Measurements from ENCODE around the gene E2F3. TPM values are rescaled to one million over a fixed set of nuclear protein-coding genes. Genes with fewer than 3 reads are reported as not detected.

Gene E2F3
- total RNA-seq, 1 donor from 2014 or later = 20.4 TPM

DNA sequence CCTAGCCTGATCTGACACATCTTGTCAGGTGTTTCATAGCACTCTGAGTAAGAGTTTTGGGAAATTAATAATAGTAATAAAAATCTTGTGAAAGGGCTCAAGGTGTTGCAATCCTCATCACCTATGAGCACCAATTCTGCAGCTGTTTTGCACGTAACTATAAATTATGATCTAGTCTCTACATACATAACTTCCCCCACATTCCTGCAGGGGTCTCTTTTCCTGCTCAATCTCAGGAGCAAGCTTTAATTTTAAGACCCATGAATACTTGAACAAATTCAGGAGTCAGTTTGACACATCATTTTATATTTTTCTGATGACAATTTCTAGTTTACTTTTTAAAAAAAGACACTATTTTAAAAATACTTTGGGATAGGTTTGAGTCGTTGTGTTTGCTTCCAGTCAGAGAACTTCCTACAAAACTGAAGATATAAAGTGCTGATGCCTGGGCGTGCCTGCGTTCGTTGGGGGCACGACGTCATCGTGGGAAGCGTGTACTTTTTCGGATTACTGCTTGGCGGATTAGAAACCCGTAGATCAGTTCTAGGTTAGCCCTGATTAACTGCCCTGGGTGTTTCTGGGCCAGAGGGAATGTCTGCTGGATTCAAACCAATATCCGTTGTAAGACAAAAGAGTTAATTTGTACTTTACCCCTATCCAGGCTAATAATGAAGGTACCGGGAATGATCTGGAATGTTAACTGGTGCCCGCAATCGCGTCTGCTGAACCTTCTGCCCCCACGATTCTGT is 1.0 kb upstream of the E2F3 start:
- Mint-ChIP-seq H3K4me3 (ENCODE audit: unreplicated experiment) (peak overlapping the region; percentile 91), H3K9me3 (ENCODE audit: unreplicated experiment) (no peaks in the 10 kb centered on the region), H3K4me1 (ENCODE audit: unreplicated experiment) (peaks cover 11% of the 10 kb centered on the region), H3K27me3 (ENCODE audit: unreplicated experiment) (peaks cover 15% of the 10 kb centered on the region), H3K27ac (ENCODE audit: unreplicated experiment) (peak overlapping the region; percentile 44), H3K36me3 (ENCODE audit: low read depth, unreplicated experiment) (peaks cover 3% of the 10 kb centered on the region)
- TF ChIP-seq, protein P1, sequence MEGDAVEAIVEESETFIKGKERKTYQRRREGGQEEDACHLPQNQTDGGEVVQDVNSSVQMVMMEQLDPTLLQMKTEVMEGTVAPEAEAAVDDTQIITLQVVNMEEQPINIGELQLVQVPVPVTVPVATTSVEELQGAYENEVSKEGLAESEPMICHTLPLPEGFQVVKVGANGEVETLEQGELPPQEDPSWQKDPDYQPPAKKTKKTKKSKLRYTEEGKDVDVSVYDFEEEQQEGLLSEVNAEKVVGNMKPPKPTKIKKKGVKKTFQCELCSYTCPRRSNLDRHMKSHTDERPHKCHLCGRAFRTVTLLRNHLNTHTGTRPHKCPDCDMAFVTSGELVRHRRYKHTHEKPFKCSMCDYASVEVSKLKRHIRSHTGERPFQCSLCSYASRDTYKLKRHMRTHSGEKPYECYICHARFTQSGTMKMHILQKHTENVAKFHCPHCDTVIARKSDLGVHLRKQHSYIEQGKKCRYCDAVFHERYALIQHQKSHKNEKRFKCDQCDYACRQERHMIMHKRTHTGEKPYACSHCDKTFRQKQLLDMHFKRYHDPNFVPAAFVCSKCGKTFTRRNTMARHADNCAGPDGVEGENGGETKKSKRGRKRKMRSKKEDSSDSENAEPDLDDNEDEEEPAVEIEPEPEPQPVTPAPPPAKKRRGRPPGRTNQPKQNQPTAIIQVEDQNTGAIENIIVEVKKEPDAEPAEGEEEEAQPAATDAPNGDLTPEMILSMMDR (IDR thresholded peaks at IDR 0.05; ENCODE audit: unreplicated experiment) = peak; percentile 42
- peak; percentile 21 for DNase-seq (ENCODE audit: low spot score)

DNA sequence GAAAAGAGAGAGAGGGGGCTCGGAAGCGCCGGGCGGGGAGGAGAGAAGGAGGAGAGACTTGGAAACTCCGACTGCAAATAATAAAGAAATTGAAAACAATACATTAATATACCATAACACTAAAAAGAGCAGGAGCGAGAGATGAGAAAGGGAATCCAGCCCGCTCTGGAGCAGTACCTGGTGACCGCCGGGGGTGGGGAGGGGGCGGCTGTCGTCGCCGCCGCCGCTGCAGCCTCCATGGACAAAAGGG is 338 bp downstream of the E2F3 start:
- Mint-ChIP-seq H3K27ac (ENCODE audit: unreplicated experiment) (peak overlapping the region; percentile 84), H3K36me3 (ENCODE audit: low read depth, unreplicated experiment) (peaks cover 3% of the 10 kb centered on the region), H3K4me3 (ENCODE audit: unreplicated experiment) (peak overlapping the region; percentile 91), H3K4me1 (ENCODE audit: unreplicated experiment) (peaks cover 13% of the 10 kb centered on the region), H3K9me3 (ENCODE audit: unreplicated experiment) (no peaks in the 10 kb centered on the region), H3K27me3 (ENCODE audit: unreplicated experiment) (peaks cover 15% of the 10 kb centered on the region)
- DNase-seq (ENCODE audit: low spot score) = no peak
- TF ChIP-seq, protein P1 (IDR thresholded peaks at IDR 0.05; ENCODE audit: unreplicated experiment) = no peak

DNA sequence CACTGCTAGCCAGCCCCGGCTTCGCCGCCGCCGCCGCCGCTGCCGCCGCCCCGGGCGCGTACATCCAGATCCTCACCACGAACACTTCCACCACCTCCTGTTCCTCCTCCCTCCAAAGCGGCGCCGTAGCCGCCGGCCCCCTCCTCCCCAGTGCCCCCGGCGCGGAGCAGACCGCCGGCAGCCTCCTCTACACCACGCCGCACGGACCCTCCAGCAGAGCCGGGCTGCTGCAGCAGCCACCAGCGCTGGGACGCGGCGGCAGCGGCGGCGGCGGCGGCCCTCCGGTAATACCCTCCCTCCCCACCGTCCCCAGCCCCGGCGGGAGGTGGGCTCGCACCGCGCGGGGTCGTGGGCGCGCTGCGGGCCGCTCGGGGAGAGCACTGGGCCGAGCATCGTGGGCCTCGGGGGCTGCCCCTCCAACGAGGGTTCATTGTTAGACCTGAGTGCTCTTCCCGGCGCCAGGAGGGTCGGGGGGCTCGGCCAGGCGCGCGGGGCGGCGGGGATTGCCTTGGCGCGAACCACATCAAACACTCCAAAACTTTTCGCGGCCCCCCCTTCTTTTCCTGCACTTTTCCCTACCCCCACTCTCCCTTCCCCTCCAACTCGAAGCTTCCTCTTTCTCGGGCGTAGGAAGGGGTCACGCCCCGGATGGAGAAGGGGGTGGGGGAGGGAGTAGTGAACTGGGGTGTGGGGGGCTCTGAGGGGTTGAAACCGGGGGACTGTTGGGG is 827 bp downstream of the E2F3 start:
- Mint-ChIP-seq H3K27ac (ENCODE audit: unreplicated experiment) (no peak overlapping the region), H3K4me3 (ENCODE audit: unreplicated experiment) (peak overlapping the region; percentile 91), H3K36me3 (ENCODE audit: low read depth, unreplicated experiment) (peaks cover 3% of the 10 kb centered on the region), H3K9me3 (ENCODE audit: unreplicated experiment) (no peaks in the 10 kb centered on the region), H3K27me3 (ENCODE audit: unreplicated experiment) (peaks cover 15% of the 10 kb centered on the region), H3K4me1 (ENCODE audit: unreplicated experiment) (peaks cover 17% of the 10 kb centered on the region)
- TF ChIP-seq, protein P1 (IDR thresholded peaks at IDR 0.05; ENCODE audit: unreplicated experiment) = no peak
- peak; percentile 54 for DNase-seq (ENCODE audit: low spot score)

DNA sequence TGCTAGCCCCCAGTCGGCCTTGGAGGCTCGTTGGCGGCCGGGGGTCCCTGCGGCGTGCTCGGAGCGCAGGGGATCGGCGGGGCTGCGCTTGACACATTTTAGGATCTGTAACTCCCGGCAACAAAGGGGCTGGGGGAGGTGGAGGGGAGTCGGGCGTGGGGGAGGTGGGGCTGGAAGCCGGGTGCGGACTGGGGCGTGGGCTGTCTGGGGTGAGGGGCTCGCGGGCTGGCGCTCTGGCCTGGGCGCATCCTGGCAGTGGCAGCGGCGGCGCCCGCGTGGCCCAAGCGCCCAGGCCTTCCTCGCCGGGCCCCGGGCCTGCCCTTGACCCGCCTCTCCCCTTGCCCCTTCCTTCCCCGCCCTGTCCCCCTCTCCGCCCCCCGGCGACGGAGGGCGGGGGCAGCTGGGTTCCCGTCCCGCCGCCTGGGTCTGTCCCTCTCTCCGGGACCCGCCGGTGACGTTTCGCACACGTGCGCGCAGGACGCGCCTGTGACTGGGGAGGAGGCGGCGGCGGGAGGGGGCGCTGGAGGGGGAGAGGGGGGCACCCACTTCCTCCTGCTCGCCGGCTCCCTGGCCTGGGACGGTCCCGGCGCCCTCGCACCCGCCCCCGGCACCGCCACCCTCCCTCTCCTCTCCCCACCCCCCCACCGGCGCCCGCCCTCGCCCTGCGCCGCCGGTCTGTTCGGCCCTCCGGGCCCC is 1.5 kb downstream of the E2F3 start:
- TF ChIP-seq, protein P1 (IDR thresholded peaks at IDR 0.05; ENCODE audit: unreplicated experiment) = no peak
- peaks cover 22% of the 10 kb centered on the region for H3K4me1 Mint-ChIP-seq (ENCODE audit: unreplicated experiment)
- peak overlapping the region; percentile 82 for H3K4me3 Mint-ChIP-seq (ENCODE audit: unreplicated experiment)
- DNase-seq (ENCODE audit: low spot score) = peak; percentile 82
- peaks cover 3% of the 10 kb centered on the region for H3K36me3 Mint-ChIP-seq (ENCODE audit: low read depth, unreplicated experiment)
- no peak overlapping the region for H3K27ac Mint-ChIP-seq (ENCODE audit: unreplicated experiment)
- H3K27me3 Mint-ChIP-seq (ENCODE audit: unreplicated experiment) = peaks cover 14% of the 10 kb centered on the region
- no peaks in the 10 kb centered on the region for H3K9me3 Mint-ChIP-seq (ENCODE audit: unreplicated experiment)

Measured in endothelial cell (in vitro differentiated cells).